DOHH2 (cell line): ENCODE measurements around the gene MS4A18.

Source experiments
- H3F3A ChIP-seq: fragments of 200-600 bp; sonication (generic), shearing (Covaris generic); 2 replicates; pipeline ENCODE4 v1.6.0; 2016; ENCODE audit warnings: antibody characterized with exemption, mild to moderate bottlenecking; ENCODE audit not compliant: control insufficient read depth, insufficient read depth
- H3K27ac ChIP-seq: fragments of 200-600 bp; sonication (generic); 2 replicates; pipeline ENCODE4 v1.5.1; 2014; ENCODE audit warnings: low read depth, mild to moderate bottlenecking, low read length, moderate library complexity
- H3K27me3 ChIP-seq: fragments of 200-600 bp; sonication (generic); 2 replicates; pipeline ENCODE4 v1.6.1; 2014; ENCODE audit warnings: mild to moderate bottlenecking, low read length, mixed read lengths; ENCODE audit not compliant: control insufficient read depth
- H3K36me3 ChIP-seq: fragments of 200-600 bp; sonication (generic); 2 replicates; pipeline ENCODE4 v1.6.1; 2014; ENCODE audit warnings: mild to moderate bottlenecking, low read length, moderate library complexity, mixed read lengths; ENCODE audit not compliant: control insufficient read depth
- H3K4me1 ChIP-seq: fragments of 200-600 bp; sonication (generic); 2 replicates; pipeline ENCODE4 v1.6.1; 2014; ENCODE audit warnings: mild to moderate bottlenecking, low read length, mixed read lengths; ENCODE audit not compliant: control insufficient read depth
- H3K4me2 ChIP-seq: fragments of 200-600 bp; sonication (generic); 2 replicates; pipeline ENCODE4 v1.6.0; 2014; ENCODE audit warnings: mild to moderate bottlenecking, low read length, moderate library complexity
- H3K4me3 ChIP-seq: fragments of 200-600 bp; sonication (generic); 2 replicates; pipeline ENCODE4 v1.5.1; 2014; ENCODE audit warnings: mild to moderate bottlenecking, low read length, mixed read lengths
- H3K79me2 ChIP-seq: fragments of 200-600 bp; sonication (generic); 2 replicates; pipeline ENCODE4 v1.6.1; 2014; ENCODE audit warnings: mild to moderate bottlenecking, low read length, mixed read lengths; ENCODE audit not compliant: control insufficient read depth
- H3K9me2 ChIP-seq: fragments of 200-600 bp; sonication (generic); replicated peaks from 2 replicates; pipeline ENCODE4 v1.6.1; 2014; ENCODE audit warnings: mild to moderate bottlenecking, low read length, mixed read lengths; ENCODE audit not compliant: control insufficient read depth
- H3K9me3 ChIP-seq: fragments of 200-600 bp; sonication (generic); 2 replicates; pipeline ENCODE4 v1.6.1; 2014; ENCODE audit warnings: antibody characterized with exemption, low read length, mixed read lengths; ENCODE audit not compliant: control insufficient read depth, insufficient read depth
- H4K20me1 ChIP-seq: fragments of 200-600 bp; sonication (generic); 2 replicates; pipeline ENCODE4 v1.6.0; 2014; ENCODE audit warnings: low read depth, mild to moderate bottlenecking, antibody characterized with exemption, low read length, moderate library complexity; ENCODE audit not compliant: control insufficient read depth, insufficient read depth
- CTCF ChIP-seq: fragments of 200-600 bp; sonication (generic); IDR thresholded peaks from one replicate; pipeline ENCODE4 v1.5.1; 2014; ENCODE audit warnings: antibody characterized with exemption, mild to moderate bottlenecking, low read depth, low read length; ENCODE audit not compliant: poor library complexity, severe bottlenecking
- EZH2phosphoT487 ChIP-seq: fragments of 200-600 bp; sonication (generic); IDR thresholded peaks from 2 replicates; pipeline ENCODE4 v1.6.1; 2017; ENCODE audit warnings: borderline replicate concordance, mild to moderate bottlenecking, antibody characterized with exemption, low read length, moderate library complexity, mixed read lengths

The MS4A18 gene

GRCh38 chr11:60718524-60719316, 5.8 kb upstream of the MS4A18 start:
- Histone ChIP-seq H3K36me3 (no peaks in the 10 kb centered on the region), H3F3A (no peaks in the 10 kb centered on the region), H3K4me1 (no peaks in the 10 kb centered on the region), H3K4me2 (no peak overlapping the region), H4K20me1 (no peaks in the 10 kb centered on the region), H3K27ac (no peak overlapping the region), H3K9me2 (no peaks in the 10 kb centered on the region), H3K27me3 (no peaks in the 10 kb centered on the region), H3K9me3 (peaks cover 9% of the 10 kb centered on the region), H3K79me2 (no peaks in the 10 kb centered on the region), H3K4me3 (no peak overlapping the region)
- TF ChIP-seq EZH2phosphoT487 = no peak
- TF ChIP-seq CTCF = no peak

GRCh38 chr11:60719391-60719790, 5.1 kb upstream of the MS4A18 start:
- H3K79me2 ChIP-seq = no peaks in the 10 kb centered on the region
- TF ChIP-seq CTCF (no peak), EZH2phosphoT487 (no peak)
- no peaks in the 10 kb centered on the region for H3K27me3 ChIP-seq
- no peak overlapping the region for H3K4me3 ChIP-seq
- H4K20me1 ChIP-seq = no peaks in the 10 kb centered on the region
- no peaks in the 10 kb centered on the region for H3F3A ChIP-seq
- no peak overlapping the region for H3K4me2 ChIP-seq
- no peaks in the 10 kb centered on the region for H3K4me1 ChIP-seq
- no peaks in the 10 kb centered on the region for H3K9me2 ChIP-seq
- H3K27ac ChIP-seq = no peak overlapping the region
- H3K9me3 ChIP-seq = peaks cover 9% of the 10 kb centered on the region
- no peaks in the 10 kb centered on the region for H3K36me3 ChIP-seq

- no peak for TF ChIP-seq CTCF
- no peak for TF ChIP-seq EZH2phosphoT487
- Histone ChIP-seq H3K79me2 (no peaks in the 10 kb centered on the region), H3K9me3 (peaks cover 9% of the 10 kb centered on the region), H3F3A (no peaks in the 10 kb centered on the region), H3K4me2 (no peak overlapping the region), H3K27me3 (no peaks in the 10 kb centered on the region), H3K27ac (no peak overlapping the region), H3K4me3 (no peak overlapping the region), H3K36me3 (no peaks in the 10 kb centered on the region), H3K4me1 (no peaks in the 10 kb centered on the region), H4K20me1 (no peaks in the 10 kb centered on the region), H3K9me2 (no peaks in the 10 kb centered on the region)
These were observed 4.1 kb upstream of the MS4A18 start for GRCh38 chr11:60720460-60720859.
